ENCODE results near the gene NDUFS8.

DNA sequence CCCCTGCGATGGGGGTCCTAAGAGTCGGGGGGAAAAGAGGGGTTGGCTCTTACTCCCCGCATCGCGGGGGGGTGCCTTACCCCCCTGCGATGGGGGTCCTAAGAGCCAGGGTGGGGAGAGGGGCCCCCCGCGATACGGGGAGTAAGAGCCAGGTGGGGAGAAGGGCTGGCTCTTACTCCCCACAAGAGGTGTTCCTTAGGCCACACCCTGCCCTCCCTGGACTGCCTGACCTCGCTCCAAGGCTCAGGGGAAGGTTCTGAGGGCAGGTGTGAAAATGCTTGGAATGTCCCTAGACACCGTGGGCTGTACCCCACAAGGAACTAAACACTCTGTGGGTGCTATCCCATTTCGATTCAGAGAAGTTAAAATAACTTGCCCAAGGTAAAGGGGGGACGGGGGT lies 34.4 kb upstream of the NDUFS8 start:
- TF ChIP-seq CTCF (IDR thresholded peaks at IDR 0.05; ENCODE audit: poor library complexity, severe bottlenecking) = no peak
- no peak for TF ChIP-seq EP300 (conservative IDR thresholded peaks at IDR 0.05; ENCODE audit: poor library complexity, severe bottlenecking)
- TF ChIP-seq, protein P1, sequence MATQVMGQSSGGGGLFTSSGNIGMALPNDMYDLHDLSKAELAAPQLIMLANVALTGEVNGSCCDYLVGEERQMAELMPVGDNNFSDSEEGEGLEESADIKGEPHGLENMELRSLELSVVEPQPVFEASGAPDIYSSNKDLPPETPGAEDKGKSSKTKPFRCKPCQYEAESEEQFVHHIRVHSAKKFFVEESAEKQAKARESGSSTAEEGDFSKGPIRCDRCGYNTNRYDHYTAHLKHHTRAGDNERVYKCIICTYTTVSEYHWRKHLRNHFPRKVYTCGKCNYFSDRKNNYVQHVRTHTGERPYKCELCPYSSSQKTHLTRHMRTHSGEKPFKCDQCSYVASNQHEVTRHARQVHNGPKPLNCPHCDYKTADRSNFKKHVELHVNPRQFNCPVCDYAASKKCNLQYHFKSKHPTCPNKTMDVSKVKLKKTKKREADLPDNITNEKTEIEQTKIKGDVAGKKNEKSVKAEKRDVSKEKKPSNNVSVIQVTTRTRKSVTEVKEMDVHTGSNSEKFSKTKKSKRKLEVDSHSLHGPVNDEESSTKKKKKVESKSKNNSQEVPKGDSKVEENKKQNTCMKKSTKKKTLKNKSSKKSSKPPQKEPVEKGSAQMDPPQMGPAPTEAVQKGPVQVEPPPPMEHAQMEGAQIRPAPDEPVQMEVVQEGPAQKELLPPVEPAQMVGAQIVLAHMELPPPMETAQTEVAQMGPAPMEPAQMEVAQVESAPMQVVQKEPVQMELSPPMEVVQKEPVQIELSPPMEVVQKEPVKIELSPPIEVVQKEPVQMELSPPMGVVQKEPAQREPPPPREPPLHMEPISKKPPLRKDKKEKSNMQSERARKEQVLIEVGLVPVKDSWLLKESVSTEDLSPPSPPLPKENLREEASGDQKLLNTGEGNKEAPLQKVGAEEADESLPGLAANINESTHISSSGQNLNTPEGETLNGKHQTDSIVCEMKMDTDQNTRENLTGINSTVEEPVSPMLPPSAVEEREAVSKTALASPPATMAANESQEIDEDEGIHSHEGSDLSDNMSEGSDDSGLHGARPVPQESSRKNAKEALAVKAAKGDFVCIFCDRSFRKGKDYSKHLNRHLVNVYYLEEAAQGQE (IDR thresholded peaks at IDR 0.05; ENCODE audit: borderline replicate concordance) = no peak
- no peak for TF ChIP-seq EZH2 (IDR thresholded peaks at IDR 0.05; ENCODE audit: borderline replicate concordance, insufficient read depth, low read length, poor library complexity, severe bottlenecking)
- TF ChIP-seq RAD21 (conservative IDR thresholded peaks at IDR 0.05) = no peak
- TF ChIP-seq SMC3 (conservative IDR thresholded peaks at IDR 0.05; ENCODE audit: poor library complexity) = no peak

Measured in neural cell (in vitro differentiated cells).